BJ (cell line): ENCODE data around the gene ASPN. TPM values are rescaled to one million over a fixed set of nuclear protein-coding genes. Genes with fewer than 3 reads are reported as not detected.
A peak's percentile ranks its signal among the peaks of the same experiment; 100 is the strongest.

ENCODE experiments used
- CTCF ChIA-PET: fragments of 350-600 bp; formaldehyde crosslinking; extraction: SDS; loops from one replicate; lab custom pipeline; 2021; ENCODE audit warnings: antibody characterized with exemption, inconsistent platforms; lab: Yijun Ruan, JAX
- POLR2A ChIA-PET: fragments of 300-600 bp; sonication (Branson Sonifier 250); formaldehyde crosslinking; extraction: SDS; loops from one replicate; lab custom pipeline; 2021; ENCODE audit warnings: antibody characterized with exemption; lab: Charles Lee
- DNase-seq: peaks from one replicate; pipeline ENCODE4 v3.0.0-alpha.2; 2011; ENCODE audit warnings: low read depth
- H3K27me3 ChIP-seq: 2 replicates; pipeline ENCODE4 v1.6.0; 2011; ENCODE audit warnings: low read length; ENCODE audit not compliant: control insufficient read depth, insufficient read depth
- H3K36me3 ChIP-seq: 2 replicates; pipeline ENCODE4 v1.5.1; 2011; ENCODE audit warnings: low read length; ENCODE audit not compliant: control insufficient read depth, insufficient read depth
- H3K4me3 ChIP-seq: 2 replicates; pipeline ENCODE4 v1.5.1; 2011; ENCODE audit warnings: low read depth, mild to moderate bottlenecking, control low read depth, low read length
- polyA plus RNA-seq: library from polyadenylated mRNA; depleted of rRNA; stranded (reverse); fragments of >200 nt; gene quantifications from 2 replicates; pipeline ENCODE4 v1.2.3, GENCODE V29; 2011
- TF ChIP-seq, protein P1 (sequence below): IDR thresholded peaks from 2 replicates; pipeline ENCODE4 v1.5.1; 2011; ENCODE audit warnings: low read depth, mild to moderate bottlenecking, control low read depth, inconsistent platforms, low read length, moderate library complexity; ENCODE audit not compliant: insufficient read depth

ASPN gene
- polyA plus RNA-seq, 1 experiment, result 3.4 TPM

DNA sequence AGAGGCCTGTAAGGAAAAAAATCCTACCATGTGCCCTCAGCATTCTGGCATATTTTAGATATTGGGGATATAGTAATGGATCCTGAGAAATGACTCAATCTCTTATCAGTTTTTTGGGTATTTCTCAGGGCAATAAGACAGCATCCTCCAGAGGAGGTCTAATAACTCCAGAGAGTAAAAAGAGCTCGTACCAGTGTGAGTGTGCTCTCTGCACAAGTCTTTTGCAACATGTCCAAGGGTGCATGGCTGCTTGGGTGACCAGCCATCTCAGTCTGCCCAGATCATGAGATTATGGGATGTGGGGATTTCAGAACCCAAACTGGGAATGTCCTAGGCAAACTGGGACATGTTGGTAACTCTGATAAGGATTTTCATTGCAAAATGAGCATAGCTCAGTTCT, 15.3 kb downstream of the ASPN start:
- ChIA-PET POLR2A (no interaction called here), CTCF (interaction anchor here (0.6 to 0.7 kb wide), 2 partner anchors 10 to 165 kb away, joined by 3 read pairs; no protein-coding TSS in a partner anchor)
- TF ChIP-seq, protein P1, sequence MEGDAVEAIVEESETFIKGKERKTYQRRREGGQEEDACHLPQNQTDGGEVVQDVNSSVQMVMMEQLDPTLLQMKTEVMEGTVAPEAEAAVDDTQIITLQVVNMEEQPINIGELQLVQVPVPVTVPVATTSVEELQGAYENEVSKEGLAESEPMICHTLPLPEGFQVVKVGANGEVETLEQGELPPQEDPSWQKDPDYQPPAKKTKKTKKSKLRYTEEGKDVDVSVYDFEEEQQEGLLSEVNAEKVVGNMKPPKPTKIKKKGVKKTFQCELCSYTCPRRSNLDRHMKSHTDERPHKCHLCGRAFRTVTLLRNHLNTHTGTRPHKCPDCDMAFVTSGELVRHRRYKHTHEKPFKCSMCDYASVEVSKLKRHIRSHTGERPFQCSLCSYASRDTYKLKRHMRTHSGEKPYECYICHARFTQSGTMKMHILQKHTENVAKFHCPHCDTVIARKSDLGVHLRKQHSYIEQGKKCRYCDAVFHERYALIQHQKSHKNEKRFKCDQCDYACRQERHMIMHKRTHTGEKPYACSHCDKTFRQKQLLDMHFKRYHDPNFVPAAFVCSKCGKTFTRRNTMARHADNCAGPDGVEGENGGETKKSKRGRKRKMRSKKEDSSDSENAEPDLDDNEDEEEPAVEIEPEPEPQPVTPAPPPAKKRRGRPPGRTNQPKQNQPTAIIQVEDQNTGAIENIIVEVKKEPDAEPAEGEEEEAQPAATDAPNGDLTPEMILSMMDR, result no peak
- no peaks in the 10 kb centered on the region for H3K36me3 ChIP-seq
- H3K4me3 ChIP-seq, result no peak overlapping the region
- no peak for DNase-seq
- H3K27me3 ChIP-seq, result no peaks in the 10 kb centered on the region

DNA sequence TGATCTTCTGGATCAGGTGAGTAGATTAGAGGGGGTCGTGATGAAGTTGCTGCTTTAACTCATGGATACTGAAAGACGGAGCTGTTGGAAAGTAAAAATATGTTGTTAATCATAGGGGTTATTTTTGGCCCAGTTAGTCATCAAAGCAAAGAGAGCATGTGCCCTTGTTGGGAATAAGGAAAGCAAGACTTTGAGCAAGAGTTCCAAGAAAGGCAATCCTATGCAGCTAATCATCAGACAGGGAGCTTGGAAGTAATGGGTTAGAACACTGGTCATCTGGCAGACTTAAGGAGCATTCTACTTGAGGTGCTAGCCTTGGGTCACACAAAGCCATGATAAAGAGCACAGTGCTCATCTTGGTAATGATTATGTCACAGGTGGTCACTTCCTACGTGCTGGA, 18.3 kb downstream of the ASPN start:
- H3K27me3 ChIP-seq, result no peaks in the 10 kb centered on the region
- TF ChIP-seq, protein P1, result no peak
- H3K4me3 ChIP-seq, result no peak overlapping the region
- POLR2A ChIA-PET, result interaction anchor here (0.6 kb wide), 2 partner anchors 39 to 42 kb away, joined by 3 read pairs; no protein-coding TSS in a partner anchor
- peak; percentile 91 for DNase-seq
- no peaks in the 10 kb centered on the region for H3K36me3 ChIP-seq
- CTCF ChIA-PET, result no interaction called here

DNA sequence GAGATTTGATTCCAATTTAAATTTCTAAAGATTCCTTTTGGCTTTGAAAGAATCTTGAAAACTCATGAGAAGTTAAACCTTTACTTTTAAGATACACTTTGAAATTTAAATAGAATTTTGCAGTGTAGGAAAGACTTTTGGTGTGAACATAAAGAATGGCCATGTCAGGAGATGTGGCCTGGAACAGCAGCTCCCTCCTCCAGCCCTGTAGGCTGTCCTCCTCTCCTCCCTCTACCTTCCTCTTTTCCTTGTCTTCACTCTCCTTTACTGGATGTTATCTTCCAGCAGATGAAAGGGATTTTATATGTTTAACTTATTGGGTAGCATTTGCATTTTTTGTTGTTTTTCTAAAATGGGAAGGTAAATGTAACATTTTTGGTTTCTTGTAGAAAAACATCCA, 18.9 kb downstream of the ASPN start:
- TF ChIP-seq, protein P1, result no peak
- DNase-seq, result no peak
- Histone ChIP-seq H3K4me3 (no peak overlapping the region), H3K36me3 (no peaks in the 10 kb centered on the region), H3K27me3 (no peaks in the 10 kb centered on the region)
- ChIA-PET CTCF (interaction anchor here (1.2 kb wide), 1 partner anchor 120 kb away, joined by 3 read pairs; no protein-coding TSS in a partner anchor), POLR2A (no interaction called here)

DNA sequence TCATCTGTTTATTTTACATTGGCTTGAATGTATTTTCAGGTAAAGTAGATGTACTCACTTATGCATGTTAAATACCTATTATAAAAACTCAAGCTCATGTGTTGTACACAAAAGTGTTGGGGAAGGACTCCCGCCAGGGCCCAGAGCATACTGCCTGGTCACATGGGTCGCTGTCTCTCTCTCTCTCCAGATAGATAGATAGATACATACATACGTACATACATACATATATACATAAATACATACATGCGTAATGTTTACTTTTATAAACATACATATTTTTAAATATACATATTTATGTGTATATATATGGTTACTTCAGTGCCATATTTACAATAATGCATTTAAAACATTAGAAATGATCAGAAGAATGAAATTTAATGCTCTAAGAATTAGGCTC, 24.7 kb downstream of the ASPN start:
- Histone ChIP-seq H3K27me3 (no peaks in the 10 kb centered on the region), H3K4me3 (no peak overlapping the region), H3K36me3 (no peaks in the 10 kb centered on the region)
- CTCF ChIA-PET, result no interaction called here
- POLR2A ChIA-PET, result no interaction called here
- DNase-seq, result no peak
- TF ChIP-seq, protein P1, result no peak

DNA sequence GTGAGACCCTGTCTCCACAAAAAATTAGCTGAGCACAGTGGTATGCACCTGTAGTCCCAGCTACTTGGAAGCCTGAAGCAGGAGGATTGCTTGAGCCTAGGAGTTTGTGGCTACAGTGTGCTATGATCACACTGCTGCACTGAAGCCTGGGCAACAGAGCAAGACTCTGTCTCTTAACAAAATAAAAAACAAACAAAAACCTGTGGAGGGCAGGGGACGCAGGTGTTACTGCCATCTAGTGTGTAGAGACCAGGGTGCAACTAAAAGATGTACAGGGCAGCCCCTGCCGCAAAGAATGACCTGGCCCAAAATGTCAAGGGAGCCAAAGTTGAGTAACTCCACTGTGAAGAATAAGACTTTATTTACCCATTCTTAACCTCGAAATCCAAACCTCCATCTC, 27.1 kb downstream of the ASPN start:
- TF ChIP-seq, protein P1, result no peak
- ChIA-PET CTCF (no interaction called here), POLR2A (no interaction called here)
- Histone ChIP-seq H3K4me3 (no peak overlapping the region), H3K36me3 (no peaks in the 10 kb centered on the region), H3K27me3 (no peaks in the 10 kb centered on the region)
- DNase-seq, result no peak
